Ovary (tissue), 3 donors: ENCODE results near the gene KDM4E.

Source experiments
- CTCF ChIP-seq, 3 donors: fragments of 450-650 bp in 2 of 3; fragments of 200-600 bp in 1 of 3; IDR thresholded peaks; one replicate each; pipeline versions ENCODE4 v1.5.1 to v1.8.0; 2016 to 2022; ENCODE audit warnings: antibody characterized with exemption in 3 of 3, mild to moderate bottlenecking in 1 of 3
- EP300 ChIP-seq: sonication (generic); formaldehyde crosslinking; IDR thresholded peaks from one replicate; pipeline ENCODE4 v1.6.1; 2017; ENCODE audit warnings: antibody characterized with exemption
- POLR2A ChIP-seq: fragments of 450-650 bp; IDR thresholded peaks from one replicate; pipeline ENCODE4 v1.6.1; 2017; ENCODE audit warnings: antibody characterized with exemption, mild to moderate bottlenecking, moderate library complexity
- donor health status: DM: no; HTN: no; CAD: no.

DNA sequence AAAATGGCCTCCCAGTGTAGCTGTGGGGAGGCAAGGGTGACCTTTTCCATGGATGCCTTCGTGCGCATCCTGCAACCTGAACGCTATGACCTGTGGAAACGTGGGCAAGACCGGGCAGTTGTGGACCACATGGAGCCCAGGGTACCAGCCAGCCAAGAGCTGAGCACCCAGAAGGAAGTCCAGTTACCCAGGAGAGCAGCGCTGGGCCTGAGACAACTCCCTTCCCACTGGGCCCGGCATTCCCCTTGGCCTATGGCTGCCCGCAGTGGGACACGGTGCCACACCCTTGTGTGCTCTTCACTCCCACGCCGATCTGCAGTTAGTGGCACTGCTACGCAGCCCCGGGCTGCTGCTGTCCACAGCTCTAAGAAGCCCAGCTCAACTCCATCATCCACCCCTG, 26.8 kb upstream of the KDM4E start:
- TF ChIP-seq CTCF (IDR thresholded peaks at IDR 0.05) (no peak), POLR2A (no peak), EP300 (no peak)
